ENCODE measurements around the gene DSCAM. TPM values are rescaled to one million over a fixed set of nuclear protein-coding genes. Genes with fewer than 3 reads are reported as not detected.

The DSCAM gene
- total RNA-seq, 4 donors from 2014 or later, result 0.03 TPM; not detected in 3

- Histone ChIP-seq H3K27ac (no peak overlapping the region), H3K36me3 (no peaks in the 10 kb centered on the region), H3K4me3 (no peak overlapping the region), H3K9me3 (no peaks in the 10 kb centered on the region), H3K4me1 (no peaks in the 10 kb centered on the region), H3K27me3 (no peaks in the 10 kb centered on the region)
- no peak for TF ChIP-seq CTCF (IDR thresholded peaks at IDR 0.05 in 4 of 5, conservative IDR thresholded peaks at IDR 0.05 in 1 of 5)
- TF ChIP-seq POLR2A (IDR thresholded peaks at IDR 0.05), result no peak
- ATAC-seq, result no peak
- in situ Hi-C loops (cut with MboI; ENCODE audit: low sequenced_read_pairs in 4 of 4) (no loop called here), intact Hi-C loops (cut with DNase I; ENCODE audit: low total_unique reads) (no loop called here)
- DNase-seq, result no peak
Observed at GRCh38 chr21:40618191-40618973, 228.6 kb downstream of the DSCAM start.

- intact Hi-C loops (cut with DNase I; ENCODE audit: low total_unique reads), result no loop called here
- ATAC-seq (no peak), DNase-seq (no peak)
- Histone ChIP-seq H3K4me1 (no peaks in the 10 kb centered on the region), H3K27ac (no peak overlapping the region), H3K36me3 (no peaks in the 10 kb centered on the region), H3K4me3 (no peak overlapping the region), H3K9me3 (no peaks in the 10 kb centered on the region), H3K27me3 (no peaks in the 10 kb centered on the region)
- TF ChIP-seq CTCF (IDR thresholded peaks at IDR 0.05 in 4 of 5, conservative IDR thresholded peaks at IDR 0.05 in 1 of 5), result no peak
- TF ChIP-seq POLR2A (IDR thresholded peaks at IDR 0.05), result no peak
- in situ Hi-C loops (cut with MboI; ENCODE audit: low sequenced_read_pairs in 4 of 4), result no loop called here
Observed at GRCh38 chr21:40616377-40616704, 230.6 kb downstream of the DSCAM start.

GRCh38 chr21:40615505-40616376, 231.2 kb downstream of the DSCAM start:
- intact Hi-C loops (cut with DNase I; ENCODE audit: low total_unique reads) (no loop called here), in situ Hi-C loops (cut with MboI; ENCODE audit: low sequenced_read_pairs in 4 of 4) (no loop called here)
- Histone ChIP-seq H3K27ac (no peak overlapping the region), H3K9me3 (no peaks in the 10 kb centered on the region), H3K4me3 (no peak overlapping the region), H3K4me1 (no peaks in the 10 kb centered on the region), H3K27me3 (no peaks in the 10 kb centered on the region), H3K36me3 (no peaks in the 10 kb centered on the region)
- TF ChIP-seq POLR2A (IDR thresholded peaks at IDR 0.05) (no peak), CTCF (IDR thresholded peaks at IDR 0.05 in 4 of 5, conservative IDR thresholded peaks at IDR 0.05 in 1 of 5) (no peak)
- no peak for DNase-seq
- no peak for ATAC-seq

GRCh38 chr21:40613546-40614030, 233.4 kb downstream of the DSCAM start:
- TF ChIP-seq CTCF (IDR thresholded peaks at IDR 0.05 in 4 of 5, conservative IDR thresholded peaks at IDR 0.05 in 1 of 5) (no peak), POLR2A (IDR thresholded peaks at IDR 0.05) (no peak)
- no peaks in the 10 kb centered on the region for H3K4me1 ChIP-seq
- DNase-seq, result no peak
- H3K27me3 ChIP-seq, result no peaks in the 10 kb centered on the region
- no peaks in the 10 kb centered on the region for H3K9me3 ChIP-seq
- in situ Hi-C loops (cut with MboI; ENCODE audit: low sequenced_read_pairs in 4 of 4) (no loop called here), intact Hi-C loops (cut with DNase I; ENCODE audit: low total_unique reads) (no loop called here)
- ATAC-seq, result no peak
- no peak overlapping the region for H3K4me3 ChIP-seq
- no peaks in the 10 kb centered on the region for H3K36me3 ChIP-seq
- H3K27ac ChIP-seq, result no peak overlapping the region
